Stimulated activated naive CD4-positive, alpha-beta T cell treated with Interleukin-2 at 50 U/mL for 16 hours (primary cell): ENCODE results near the gene CDC45.
"Not testable (repeated sequence)": the region's sequence is repeated elsewhere in the genome, so short reads cannot be mapped to it uniquely, and the experiment has no call there.

Experiments used
- DNase-seq: peaks from one replicate; lab custom pipeline; 2025; lab: John Stamatoyannopoulos, UW

The CDC45 gene

GRCh38 chr22:19479355-19480172 lies at the start of gene CDC45:
TSS of gene CDC45 (plus strand) at chr22:19479920. CDS start at chr22:19479969, 49 bp downstream.
- DNase-seq = peak; percentile 96

DNA sequence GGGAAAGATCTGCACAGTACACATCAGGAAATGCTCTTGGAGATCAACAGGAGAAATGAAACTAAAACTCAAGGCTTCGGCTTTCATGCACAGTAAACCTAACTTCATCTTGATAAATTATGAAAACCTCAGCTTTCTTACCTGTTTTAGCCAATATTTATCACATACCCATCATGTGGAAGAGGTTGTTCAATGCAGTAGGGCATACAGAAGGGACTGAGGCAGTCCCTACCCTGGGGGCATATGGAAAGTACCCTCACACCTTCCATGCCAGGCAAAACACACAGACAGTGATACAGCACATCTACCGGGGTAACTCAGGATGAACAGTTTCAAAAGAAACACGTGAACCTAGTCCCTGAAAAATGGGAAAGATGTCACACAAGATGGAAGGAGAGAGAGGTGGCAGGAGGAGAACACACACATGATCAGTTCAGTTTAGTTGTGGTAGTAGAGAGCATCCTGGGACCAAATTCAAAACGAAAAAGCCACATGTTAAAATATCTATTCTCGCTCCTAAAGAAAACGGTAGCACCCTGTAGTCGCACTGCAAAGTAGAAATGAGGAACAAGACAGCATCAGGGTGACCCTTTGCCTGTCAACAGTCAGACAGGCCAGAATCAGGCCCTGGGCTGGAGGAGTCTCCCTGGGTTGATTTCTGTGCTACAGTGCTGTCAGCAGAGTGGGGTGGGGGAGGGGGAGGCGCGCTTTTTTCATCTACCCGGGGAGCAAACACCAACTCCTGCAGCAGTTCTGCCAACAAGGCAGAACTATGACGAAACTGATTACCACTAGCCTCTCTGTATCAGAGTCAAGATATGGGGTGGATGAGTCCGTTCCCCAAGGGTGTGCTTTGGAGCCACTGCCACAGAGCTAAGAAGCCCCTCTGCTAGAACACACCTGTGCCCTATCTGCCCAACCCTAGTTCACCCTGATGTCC lies 49.5 kb upstream of the CDC45 start:
- DNase-seq = peak; percentile 35

DNA sequence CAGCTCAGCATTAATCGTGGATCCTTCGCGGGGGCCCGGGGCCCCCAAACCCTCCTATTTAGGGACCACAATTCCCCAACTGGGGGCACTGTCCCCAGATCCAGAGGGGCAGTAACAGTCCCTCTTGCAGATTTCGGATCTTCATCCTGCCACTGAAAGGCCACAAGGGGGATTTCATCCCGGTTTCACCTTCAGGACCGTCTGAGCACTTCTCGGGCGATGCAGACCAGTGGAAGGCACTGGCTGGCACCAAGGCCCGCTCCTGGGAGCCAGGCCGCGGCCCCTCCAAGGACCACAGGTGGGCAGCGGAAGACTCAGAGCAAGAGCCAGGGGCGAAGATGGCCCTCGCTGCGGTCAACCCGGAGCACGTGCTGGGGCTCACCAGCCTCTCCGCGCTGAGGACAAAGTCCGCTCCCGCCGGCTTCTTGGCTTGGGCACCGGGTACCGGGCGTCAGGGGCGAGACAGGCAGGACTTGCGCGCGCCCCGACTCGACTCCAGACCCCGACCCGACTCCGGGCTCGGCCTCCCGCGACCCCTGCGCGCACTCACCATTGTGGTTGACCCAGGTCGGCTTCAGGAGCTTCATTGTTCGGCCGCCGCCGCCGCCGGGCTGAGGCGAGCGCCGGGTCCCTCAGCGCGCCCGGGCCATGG lies 48.7 kb upstream of the CDC45 start:
- DNase-seq = no peak

GRCh38 chr22:19431649-19432132 lies 48.0 kb upstream of the CDC45 start, which contains the start of gene HIRA:
TSS of gene HIRA (minus strand) at chr22:19431733. CDS start at chr22:19431476, 257 bp downstream.
- DNase-seq = peak; percentile 80

DNA sequence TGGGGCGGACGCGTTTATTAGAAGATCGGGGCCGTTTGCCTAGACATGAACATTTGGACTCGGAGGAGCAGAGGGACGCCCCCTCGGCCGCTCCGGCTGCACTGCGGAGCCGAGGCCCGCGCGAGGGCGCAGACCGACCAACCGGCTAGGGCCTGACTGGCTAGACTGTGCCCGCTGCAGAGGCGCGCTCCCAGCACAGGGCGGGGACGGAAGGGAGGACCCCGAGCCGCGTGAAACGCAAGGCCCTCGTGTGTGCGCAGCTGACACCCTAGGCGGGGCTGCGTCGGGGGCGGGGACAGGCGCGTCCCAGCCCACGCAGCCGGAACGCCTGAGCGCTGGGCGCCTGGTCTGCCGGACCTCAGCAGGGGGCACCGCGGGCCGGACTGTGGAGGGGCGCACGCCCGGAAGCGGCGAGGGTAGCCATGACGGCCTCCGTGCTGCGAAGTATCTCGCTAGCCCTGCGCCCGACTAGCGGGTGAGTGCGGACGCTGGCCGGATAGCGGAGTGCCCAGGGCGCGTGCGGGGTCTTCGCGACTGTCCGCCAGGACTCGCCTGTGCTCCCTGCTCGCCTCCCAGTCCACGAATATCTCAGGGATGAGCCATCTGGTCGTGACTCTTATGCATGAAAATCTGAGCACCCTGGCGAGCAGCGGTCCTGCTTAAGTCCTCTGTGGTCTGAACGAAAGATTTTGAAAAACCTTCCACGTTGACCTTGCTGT lies 47.4 kb upstream of the CDC45 start, which contains the start of gene MRPL40:
TSS of gene MRPL40 (plus strand) at position 413 of the 719 bp plus-strand sequence. CDS start at position 423, 10 bp downstream.
- peak; percentile 90 for DNase-seq

DNA sequence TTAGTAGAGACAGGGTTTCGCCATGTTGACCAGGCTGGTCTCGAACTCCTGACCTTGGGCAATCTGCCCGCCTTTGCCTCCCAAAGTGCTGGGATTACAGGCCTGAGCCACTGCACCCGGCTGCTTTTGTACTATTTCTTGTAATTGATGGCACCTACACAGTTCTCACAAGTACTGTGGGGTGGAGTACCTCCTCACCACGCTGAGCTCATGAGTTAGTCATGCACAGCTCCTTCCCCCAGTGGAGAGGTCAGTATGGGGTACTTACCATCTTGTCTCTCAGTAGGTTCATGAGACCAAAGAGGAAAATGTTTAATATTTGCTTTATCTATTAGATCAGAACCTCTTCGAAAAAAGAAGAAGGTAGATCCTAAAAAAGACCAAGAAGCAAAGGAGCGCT lies 45.3 kb upstream of the CDC45 start:
- no peak for DNase-seq

DNA sequence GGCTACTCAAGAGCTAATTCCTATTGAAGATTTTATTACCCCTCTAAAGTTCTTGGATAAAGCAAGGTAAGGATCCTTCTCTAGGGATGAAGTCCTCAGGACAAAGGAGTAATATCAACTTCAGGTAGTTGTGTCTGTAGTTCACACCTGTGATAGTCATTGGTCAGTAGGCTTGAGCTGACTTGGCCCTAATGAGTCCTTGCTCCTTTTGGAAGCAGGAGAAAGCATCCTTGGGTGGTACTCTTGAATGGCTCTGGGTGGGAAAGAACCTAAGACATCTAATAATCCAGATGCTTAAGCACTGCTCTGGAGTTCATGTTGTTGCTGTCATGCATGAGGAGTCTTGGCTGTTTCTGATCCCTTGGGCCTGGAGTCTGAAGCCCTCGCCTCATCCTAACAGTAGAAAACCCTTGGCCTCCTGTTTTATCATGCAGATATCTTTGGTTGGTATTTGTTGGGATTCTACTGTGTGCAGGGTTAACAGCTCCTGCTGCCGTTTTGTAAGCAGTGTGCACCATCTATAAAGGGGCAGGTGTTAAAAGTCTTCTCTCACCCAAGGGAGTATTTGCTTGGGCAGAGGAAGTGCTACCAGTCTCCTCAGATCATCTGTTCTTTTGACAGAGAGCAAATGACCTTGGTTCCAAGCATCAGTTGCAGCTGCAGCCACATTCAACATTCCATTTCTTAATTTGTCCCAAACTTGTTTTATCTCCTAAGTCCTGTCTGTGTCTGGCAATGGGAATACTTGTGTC lies 44.7 kb upstream of the CDC45 start:
- no peak for DNase-seq

- not testable (repeated sequence) for DNase-seq
Observed at GRCh38 chr22:19436444-19437161, 43.1 kb upstream of the CDC45 start.

DNA sequence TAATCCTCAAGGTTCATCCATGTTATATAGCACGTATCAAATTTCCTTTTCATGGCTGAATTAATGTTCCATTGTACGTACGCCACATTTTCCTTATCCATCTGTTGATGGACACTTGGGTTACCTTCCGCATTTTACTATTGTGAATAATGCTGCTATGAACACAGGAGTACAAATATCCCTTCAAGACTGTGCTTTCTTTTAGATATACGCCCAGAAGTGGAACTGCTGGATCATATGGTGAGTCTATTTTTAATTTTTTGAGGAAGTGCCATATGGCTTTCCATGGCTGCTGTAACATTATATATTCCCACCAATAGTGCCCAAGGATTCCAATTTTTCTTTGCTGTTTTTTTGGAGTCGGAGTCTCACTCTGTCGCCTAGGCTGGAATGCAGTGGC lies 41.4 kb upstream of the CDC45 start:
- no peak for DNase-seq

GRCh38 chr22:19440411-19441195 lies 39.1 kb upstream of the CDC45 start:
- DNase-seq = no peak

DNA sequence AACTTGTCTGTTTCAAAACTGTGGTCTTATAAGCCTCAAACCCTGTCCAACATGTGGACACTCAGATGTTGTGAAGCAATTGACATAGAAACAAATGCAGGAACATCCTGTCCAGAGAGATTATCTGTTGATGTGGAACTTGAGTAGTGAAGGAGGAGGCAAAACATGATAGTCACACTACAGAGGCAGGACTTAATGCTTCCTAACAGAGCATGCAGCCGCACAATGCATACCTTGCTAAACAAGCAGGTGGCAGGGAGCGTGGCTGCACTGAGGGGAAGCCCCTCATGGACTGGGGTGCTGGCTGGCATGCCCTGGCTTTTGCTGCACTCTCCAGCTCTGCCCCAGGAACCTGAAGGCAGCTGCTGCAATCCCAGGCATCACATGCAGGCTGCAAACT lies 37.6 kb upstream of the CDC45 start:
- DNase-seq = no peak

- DNase-seq = no peak
Observed at GRCh38 chr22:19443544-19444211, 36.0 kb upstream of the CDC45 start.

DNA sequence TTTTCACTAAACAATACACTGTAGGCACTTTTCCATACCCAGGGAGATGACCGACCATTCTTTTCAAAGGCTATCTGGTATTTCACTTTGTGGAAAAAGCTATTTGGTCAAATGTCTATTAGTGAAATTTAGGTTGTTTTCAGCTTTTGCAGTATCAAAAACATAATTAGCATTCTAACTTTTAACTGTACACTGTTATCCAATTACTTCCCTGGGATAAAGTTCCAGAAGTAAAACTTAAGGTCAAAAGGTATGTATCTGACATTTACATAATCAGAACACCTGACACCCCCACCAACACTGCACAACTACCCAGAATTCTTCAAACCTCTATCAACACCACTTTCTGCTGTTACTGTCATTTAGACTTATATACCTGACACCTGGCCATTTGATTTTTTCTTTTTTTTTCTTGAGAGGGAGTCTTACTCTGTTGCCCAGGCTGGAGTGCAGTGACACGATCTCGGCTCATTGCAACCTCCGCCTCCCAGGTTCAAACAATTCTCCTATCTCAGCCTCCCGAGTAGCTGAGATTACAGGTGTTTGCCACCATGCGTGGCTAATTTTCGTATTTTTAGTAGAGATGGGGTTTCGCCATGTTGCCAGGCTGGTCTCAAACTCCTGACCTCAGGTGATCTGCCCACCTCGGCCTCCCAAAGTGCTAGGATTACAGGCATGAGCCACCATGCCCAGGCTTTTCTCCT lies 34.3 kb upstream of the CDC45 start:
- DNase-seq = not testable (repeated sequence)

GRCh38 chr22:19446603-19447329 lies 33.0 kb upstream of the CDC45 start:
- no peak for DNase-seq

DNA sequence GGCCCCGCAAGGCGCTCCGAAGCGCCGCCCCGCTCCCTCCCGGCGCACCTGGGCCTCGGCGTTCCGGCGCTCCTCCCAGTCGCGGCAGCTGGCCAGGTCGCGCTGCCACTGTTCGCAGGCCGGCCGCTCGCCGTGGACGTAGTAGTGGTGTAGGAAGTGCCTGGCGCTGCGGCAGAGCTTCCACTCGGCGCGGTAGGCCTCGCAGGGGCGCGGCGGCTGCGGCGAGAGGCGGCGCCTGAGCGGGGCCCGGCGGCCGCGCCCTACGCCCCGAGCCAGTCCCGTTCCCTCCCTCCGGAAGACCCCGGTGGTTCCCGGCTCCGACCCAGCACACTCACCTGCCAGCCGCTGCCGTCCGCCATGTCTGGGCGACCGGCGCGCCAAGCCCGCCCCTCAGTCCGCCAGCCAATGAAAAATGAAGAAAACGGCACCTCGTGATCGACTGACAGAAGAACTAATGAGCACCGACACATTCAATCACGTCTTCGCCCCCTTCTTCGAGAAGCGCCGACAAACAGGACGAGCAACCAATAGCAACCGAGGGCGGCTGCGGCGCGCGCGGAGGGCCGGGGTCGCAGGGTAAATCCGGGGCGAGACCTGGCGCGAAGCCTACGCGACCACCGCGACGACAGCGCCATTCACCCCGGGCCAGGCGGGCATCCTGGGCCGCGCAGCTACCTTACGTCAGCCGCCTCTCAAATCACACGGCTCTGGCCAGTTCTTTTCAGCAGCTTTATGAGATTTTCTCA lies 32.2 kb upstream of the CDC45 start, which contains the start of gene C22orf39:
TSS of gene C22orf39 (minus strand) at position 382 of the 746 bp plus-strand sequence. CDS start at position 359, 23 bp downstream.
- peak; percentile 88 for DNase-seq

GRCh38 chr22:19448076-19448607 lies 31.6 kb upstream of the CDC45 start:
- no peak for DNase-seq
